Dedifferentiated amniotic fluid mesenchymal stem cell (primary cell): ENCODE measurements around the gene CLRN2.

Experiments used
- DNase-seq: peaks from one replicate; pipeline ENCODE4 v3.0.0-alpha.2; 2016; ENCODE audit errors: extremely low spot score

CLRN2 gene, protein sequence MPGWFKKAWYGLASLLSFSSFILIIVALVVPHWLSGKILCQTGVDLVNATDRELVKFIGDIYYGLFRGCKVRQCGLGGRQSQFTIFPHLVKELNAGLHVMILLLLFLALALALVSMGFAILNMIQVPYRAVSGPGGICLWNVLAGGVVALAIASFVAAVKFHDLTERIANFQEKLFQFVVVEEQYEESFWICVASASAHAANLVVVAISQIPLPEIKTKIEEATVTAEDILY

DNA sequence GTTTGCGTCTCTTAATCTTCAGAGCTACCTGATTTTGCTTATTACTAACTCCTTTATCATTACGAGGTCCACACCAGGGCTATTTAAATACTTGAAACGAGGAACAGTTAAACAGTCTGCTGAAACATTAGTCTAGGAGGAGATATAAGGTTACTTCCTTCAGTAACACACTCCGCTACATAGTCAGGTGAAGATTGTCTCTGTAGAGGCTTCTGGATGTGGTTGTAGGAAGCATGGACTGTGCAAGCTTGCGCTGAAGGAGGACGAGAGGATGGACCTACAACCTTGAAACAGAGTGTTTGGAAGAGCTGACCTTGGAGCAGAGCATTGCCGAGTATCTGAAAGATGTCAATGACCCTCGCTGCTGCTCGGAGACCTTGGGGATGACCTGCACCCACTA, at the start of gene CLRN2:
CLRN2 (plus strand) TSS at position 301 of the 400 bp plus-strand sequence. CDS start 102 bp downstream, outside the sequence.
- no peak for DNase-seq

GRCh38 chr4:17468619-17469221, 46.2 kb upstream of the CLRN2 start:
- peak; percentile 52 for DNase-seq

DNA sequence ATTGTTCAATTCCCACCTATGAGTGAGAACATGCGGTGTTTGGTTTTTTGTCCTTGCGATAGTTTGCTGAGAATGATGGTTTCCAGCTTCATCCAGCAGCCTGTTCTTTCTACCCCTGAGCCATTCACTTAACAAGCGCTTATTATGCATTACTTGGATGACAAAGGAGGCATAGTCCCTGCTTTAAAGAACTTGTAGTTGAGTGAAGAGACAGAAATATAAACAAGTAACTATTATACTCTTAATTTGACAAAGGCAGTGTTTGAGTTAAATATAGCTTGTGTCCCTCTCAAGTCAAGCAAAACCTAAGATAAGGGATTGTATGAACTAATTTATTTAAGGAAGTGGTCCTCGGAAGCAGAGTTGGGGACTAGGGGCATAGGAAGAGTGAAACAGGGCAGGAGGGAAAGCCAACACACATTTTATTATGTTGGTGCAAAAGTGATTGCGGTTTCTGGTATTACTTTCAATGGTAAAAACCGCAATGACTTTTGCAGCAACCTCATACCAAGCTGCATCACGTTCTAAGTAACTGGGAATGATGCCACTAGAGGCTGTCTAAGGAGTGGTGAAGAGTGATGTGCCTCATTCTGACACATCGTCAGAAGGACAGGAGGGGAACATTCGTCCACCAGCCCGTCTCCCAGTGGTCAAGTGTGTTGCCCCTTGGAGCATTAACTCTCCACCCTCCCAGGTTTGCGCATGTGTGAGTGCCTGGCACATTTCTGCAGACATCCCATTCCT, 44.9 kb upstream of the CLRN2 start:
- no peak for DNase-seq

DNA sequence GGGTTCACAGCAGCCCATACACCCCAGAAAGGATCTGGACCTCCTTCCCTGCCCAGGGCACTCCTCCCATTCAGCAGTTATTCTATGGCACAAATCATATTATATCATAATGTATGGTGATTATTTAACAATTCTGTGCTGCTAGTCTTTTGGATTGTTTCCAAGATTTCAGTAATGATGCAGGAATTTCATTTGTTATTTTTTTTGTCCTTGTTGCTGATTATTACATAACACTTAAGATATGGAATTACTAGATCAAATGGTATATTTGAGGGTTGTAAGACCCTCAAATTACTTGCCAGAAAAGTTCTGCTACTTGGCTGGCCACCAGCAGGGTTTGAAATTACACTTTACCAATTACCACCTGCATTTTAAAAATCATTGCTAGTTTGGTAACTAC, 39.5 kb upstream of the CLRN2 start:
- no peak for DNase-seq

DNA sequence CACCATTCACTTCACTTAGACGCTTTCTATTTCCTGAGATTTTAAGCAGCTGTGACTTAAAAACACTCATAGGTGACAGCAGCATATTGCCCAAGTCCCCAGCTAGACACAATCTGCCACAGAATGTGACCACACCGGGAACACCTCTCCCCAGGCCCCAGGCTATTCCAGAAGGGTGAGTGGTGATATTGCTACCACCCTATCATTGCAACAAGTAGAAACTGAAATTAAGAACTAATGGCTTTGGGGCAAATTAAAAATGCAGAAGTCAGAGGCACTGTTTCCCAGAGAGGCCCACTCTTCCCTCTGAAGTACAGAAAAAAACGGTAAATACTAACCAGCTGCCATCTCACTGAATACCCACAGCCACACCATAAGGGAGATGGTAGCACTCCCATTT, 38.1 kb upstream of the CLRN2 start:
- no peak for DNase-seq

DNA sequence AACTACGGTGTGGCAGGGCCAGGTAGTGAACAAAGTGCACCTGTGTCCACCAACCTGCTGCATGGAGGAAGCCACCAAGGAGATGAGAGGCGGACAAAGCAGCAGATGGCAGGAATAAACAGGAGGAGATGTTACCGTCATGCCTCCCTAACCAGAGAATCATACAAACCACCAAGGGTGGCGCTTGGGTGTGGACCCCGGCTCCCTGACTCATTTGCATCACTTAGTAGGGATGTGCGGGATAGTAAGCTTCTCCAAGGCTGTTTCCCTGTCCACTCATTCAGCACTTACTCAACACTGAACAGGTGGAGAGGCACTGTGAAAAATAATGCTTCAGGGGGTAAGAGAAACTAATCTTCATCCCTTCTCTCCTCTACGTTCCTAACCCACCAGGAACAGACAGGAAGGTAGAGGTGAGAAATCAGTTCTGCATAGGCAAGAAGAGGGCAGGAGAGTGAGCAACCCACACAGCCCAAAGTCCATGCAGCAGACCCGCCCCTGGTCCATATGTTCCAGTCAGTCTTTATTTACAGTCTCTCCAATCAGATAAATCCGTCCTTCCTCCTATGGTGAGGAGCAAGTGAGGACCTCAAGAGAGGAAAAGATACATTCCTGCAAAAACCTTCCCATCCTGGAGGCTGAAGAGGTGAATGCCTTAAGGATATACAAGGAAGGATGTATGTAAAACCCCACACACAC, 37.0 kb upstream of the CLRN2 start:
- DNase-seq: no peak

GRCh38 chr4:17480210-17480927, 34.6 kb upstream of the CLRN2 start:
- no peak for DNase-seq

DNA sequence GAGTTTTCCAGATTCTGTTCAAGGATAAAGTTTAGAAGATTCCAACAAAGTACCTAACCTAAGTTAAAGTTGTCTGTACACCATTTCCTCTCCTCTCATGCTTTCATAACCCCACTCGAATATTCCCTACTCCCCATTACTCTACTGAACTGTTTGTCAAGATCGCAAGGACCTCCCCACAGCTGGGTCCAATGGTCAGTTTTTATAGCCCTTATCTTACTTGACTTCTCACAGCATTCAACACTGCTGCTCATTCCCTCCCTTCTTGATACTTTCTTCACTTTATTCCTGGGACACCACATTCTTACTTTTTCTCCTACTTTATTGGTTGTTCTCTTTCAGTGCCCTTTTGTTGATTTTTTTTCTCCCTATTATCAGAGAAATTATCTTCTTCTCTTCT, 34.0 kb upstream of the CLRN2 start:
- DNase-seq: no peak

GRCh38 chr4:17482716-17483115, 32.2 kb upstream of the CLRN2 start:
- DNase-seq: no peak

DNA sequence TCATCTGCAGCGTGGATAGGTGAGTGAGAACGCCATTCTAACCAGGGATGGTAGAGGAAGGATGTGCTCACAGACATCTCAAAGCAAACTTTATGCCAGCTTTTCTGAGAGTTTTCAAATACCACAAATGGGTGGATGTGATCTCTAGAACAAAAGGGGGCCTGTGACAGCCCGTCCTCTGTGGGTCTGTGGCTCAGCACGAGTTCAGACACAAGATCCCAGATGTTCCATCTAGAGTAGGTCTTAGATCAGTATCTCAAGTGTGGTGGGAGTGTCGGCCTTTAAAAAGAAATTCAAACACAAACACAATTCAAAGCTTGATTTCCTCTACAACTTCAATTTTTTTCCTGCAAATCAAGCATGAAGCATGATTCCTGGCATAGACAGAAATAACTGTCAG, 25.8 kb upstream of the CLRN2 start:
- DNase-seq: no peak

DNA sequence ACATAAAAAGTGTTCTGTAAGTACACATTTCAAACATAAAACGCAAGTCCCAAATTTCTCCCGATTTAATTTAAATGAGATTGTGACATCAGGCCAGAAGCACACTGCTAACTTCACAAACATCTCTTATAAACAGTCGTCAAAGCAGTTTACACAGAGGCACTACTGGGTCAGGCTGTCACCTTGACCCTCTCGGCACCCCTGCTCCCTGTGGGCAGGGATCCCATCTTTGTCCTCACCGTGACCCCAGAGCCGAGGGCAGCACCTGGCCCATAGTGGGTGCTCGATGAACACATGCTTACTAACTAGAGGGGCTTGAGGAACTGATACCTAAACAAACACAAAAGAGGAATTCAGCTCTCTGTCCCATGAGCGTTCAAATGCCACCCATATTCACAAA, 25.2 kb upstream of the CLRN2 start:
- DNase-seq: no peak

DNA sequence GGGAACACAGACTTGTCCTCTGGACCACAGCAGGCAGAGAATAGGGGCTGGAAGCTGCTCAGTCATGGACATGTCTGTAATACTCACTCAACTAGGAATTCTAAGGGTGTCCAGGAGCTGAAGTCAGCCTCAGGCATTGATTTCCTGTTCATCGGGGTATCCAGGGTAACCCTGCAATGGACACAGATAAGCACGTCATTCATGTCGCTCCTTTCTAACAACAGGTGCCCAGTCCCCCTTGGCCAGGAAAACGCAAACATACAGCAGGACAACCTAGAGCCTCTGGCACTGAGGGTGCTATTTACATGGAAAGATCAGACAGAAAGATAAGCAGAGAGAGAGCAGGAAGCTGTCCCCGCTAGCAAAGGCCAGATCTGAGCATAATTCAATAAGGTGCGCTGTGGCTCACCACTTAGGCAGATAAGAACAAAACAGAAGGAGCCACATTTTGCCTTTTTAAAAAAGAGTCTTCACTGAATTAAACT, 24.3 kb upstream of the CLRN2 start:
- no peak for DNase-seq

GRCh38 chr4:17491196-17491595, 23.8 kb upstream of the CLRN2 start:
- no peak for DNase-seq

DNA sequence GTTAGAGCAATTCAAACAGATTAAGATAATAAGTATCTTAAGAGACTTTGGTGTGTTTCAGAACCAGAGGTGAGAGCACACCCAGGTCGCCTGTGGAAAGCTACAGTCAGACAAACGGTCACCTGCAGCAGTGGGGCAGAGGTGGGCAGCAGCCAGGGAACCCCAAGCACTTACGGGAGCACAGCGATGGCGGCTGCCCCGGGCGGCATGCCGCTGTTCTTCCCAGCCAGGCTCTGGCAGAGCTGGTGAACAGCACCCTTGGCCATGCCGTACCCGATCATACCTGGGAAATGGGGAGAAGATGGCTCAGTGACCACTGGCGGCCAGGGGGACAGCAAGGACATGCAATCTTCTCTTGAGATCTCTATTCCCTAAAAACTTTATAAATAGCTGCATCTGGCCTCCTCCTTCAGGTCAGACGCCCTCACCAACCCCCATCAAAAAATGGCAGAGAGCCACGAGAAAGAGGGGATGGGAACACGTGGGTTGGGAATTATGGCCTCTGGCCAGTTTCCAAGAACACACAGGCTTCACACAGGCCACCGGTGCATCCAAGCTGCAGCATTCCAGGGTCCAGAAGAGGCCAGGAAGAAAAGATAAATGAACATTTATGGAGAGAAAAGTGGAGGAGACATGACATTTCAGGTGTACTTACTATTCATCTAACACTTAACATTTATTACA, 22.8 kb upstream of the CLRN2 start:
- DNase-seq: no peak

- DNase-seq: no peak
Observed at GRCh38 chr4:17492876-17493275, 22.1 kb upstream of the CLRN2 start.

GRCh38 chr4:17493619-17494018, 21.3 kb upstream of the CLRN2 start:
- no peak for DNase-seq

GRCh38 chr4:17494258-17495190, 20.4 kb upstream of the CLRN2 start:
- DNase-seq: peak; percentile 38

GRCh38 chr4:17497890-17498523, 17.0 kb upstream of the CLRN2 start:
- DNase-seq: no peak

DNA sequence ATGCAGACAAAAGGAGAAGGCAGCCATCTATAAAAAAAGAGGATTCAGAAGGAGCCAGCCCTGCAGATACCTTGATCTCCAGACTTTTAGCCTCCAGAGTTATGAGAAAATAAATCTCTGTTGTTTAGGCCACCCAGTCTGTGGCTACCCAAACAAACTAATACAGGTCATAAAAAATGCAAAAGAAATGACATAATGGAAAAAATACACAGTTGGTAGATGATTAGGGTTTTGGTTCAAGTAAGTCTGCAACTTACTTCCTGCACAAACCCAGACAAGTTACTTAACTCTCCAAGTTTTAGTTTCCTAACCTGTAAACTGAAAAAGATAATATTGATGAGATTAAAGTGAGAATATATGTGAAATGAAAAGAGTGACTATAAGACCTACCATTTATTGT, 14.4 kb upstream of the CLRN2 start:
- DNase-seq: no peak

GRCh38 chr4:17502756-17503155, 12.2 kb upstream of the CLRN2 start:
- no peak for DNase-seq
